ENCODE data around the gene SH3D19. TPM values are rescaled to one million over a fixed set of nuclear protein-coding genes. Genes with fewer than 3 reads are reported as not detected.
A peak's percentile ranks its signal among the peaks of the same experiment; 100 is the strongest.

The SH3D19 gene
- total RNA-seq, 4 donors from 2014 or later = 117 to 200 (median 168) TPM

GRCh38 chr4:151226004-151226932 lies 99.1 kb downstream of the SH3D19 start:
- peak; percentile 54 for ATAC-seq
- Histone ChIP-seq H3K4me3 (peak overlapping the region; percentile 45 to 47), H3K27ac (peak overlapping the region; percentile 61 to 79 (median 72)), H3K4me1 (peaks cover 7 to 55% (median 7%) of the 10 kb centered on the region in 3 donors), H3K36me3 (peaks cover 0 to under 1% of the 10 kb centered on the region in 2 donors), H3K27me3 (no peaks in the 10 kb centered on the region), H3K9me3 (no peaks in the 10 kb centered on the region)
- no peak for TF ChIP-seq CTCF (IDR thresholded peaks at IDR 0.05)
- TF ChIP-seq EP300 (IDR thresholded peaks at IDR 0.05) = no peak
- TF ChIP-seq POLR2A (IDR thresholded peaks at IDR 0.05) = no peak
- TF ChIP-seq POLR2AphosphoS5 (IDR thresholded peaks at IDR 0.05) = peak; percentile 74
- 15 to 19% methylated on average over 9 to 10 of the region's 10 CpGs for WGBS, 2 donors (ENCODE audit: low coverage in 1 of 2)

GRCh38 chr4:151223465-151223864 lies 101.9 kb downstream of the SH3D19 start:
- peaks cover 7 to 60% (median 7%) of the 10 kb centered on the region in 3 donors for H3K4me1 ChIP-seq
- TF ChIP-seq CTCF (IDR thresholded peaks at IDR 0.05) = no peak
- TF ChIP-seq POLR2AphosphoS5 (IDR thresholded peaks at IDR 0.05) = no peak
- TF ChIP-seq POLR2A (IDR thresholded peaks at IDR 0.05) = no peak
- TF ChIP-seq EP300 (IDR thresholded peaks at IDR 0.05) = no peak
- no peaks in the 10 kb centered on the region for H3K27me3 ChIP-seq
- H3K27ac ChIP-seq = no peak overlapping the region
- no peak overlapping the region for H3K4me3 ChIP-seq
- ATAC-seq = no peak
- 67 to 71% methylated on average over 4 of the region's 4 CpGs for WGBS, 2 donors (ENCODE audit: low coverage in 1 of 2)
- peaks cover 0 to 4% of the 10 kb centered on the region in 2 donors for H3K36me3 ChIP-seq
- H3K9me3 ChIP-seq = no peaks in the 10 kb centered on the region

DNA sequence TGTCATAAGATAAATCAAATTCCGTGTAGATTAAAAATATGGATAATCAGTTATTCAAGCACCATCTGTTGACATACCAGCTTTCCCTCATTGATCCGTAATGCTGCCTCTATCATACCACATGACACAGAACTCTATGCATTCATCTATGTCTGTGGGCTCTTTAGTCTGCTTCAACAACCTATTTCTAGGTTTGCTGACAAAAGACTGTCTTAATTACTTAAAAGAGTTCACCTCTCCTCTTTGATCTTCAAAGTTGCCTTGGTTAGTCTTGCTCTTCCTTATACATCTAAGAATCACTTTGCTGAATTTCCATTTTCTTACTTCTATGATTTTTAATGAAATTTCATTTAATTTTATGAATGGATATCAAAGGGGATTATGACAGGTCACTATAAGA lies 105.5 kb downstream of the SH3D19 start:
- TF ChIP-seq POLR2AphosphoS5 (IDR thresholded peaks at IDR 0.05) (no peak), POLR2A (IDR thresholded peaks at IDR 0.05) (no peak), CTCF (IDR thresholded peaks at IDR 0.05) (no peak), EP300 (IDR thresholded peaks at IDR 0.05) (no peak)
- no peak overlapping the region for H3K4me3 ChIP-seq
- peaks cover 0 to 4% of the 10 kb centered on the region in 2 donors for H3K36me3 ChIP-seq
- no peak overlapping the region for H3K27ac ChIP-seq
- peaks cover 0 to 58% (median 4%) of the 10 kb centered on the region in 3 donors for H3K4me1 ChIP-seq
- ATAC-seq = no peak
- no peaks in the 10 kb centered on the region for H3K9me3 ChIP-seq
- WGBS, 2 donors (ENCODE audit: low coverage in 1 of 2) = 77 to 91% methylated on average over 2 of the region's 2 CpGs
- H3K27me3 ChIP-seq = no peaks in the 10 kb centered on the region

GRCh38 chr4:151219091-151219490 lies 106.3 kb downstream of the SH3D19 start:
- H3K36me3 ChIP-seq = peaks cover 0 to 4% of the 10 kb centered on the region in 2 donors
- H3K27me3 ChIP-seq = no peaks in the 10 kb centered on the region
- peaks cover 0 to 58% (median 4%) of the 10 kb centered on the region in 3 donors for H3K4me1 ChIP-seq
- ATAC-seq = no peak
- WGBS, 2 donors (ENCODE audit: low coverage in 1 of 2) = 92 to 93% methylated on average over 4 of the region's 4 CpGs
- H3K4me3 ChIP-seq = no peak overlapping the region
- no peak for TF ChIP-seq POLR2A (IDR thresholded peaks at IDR 0.05)
- no peak for TF ChIP-seq POLR2AphosphoS5 (IDR thresholded peaks at IDR 0.05)
- TF ChIP-seq CTCF (IDR thresholded peaks at IDR 0.05) = no peak
- TF ChIP-seq EP300 (IDR thresholded peaks at IDR 0.05) = no peak
- H3K9me3 ChIP-seq = no peaks in the 10 kb centered on the region
- H3K27ac ChIP-seq = no peak overlapping the region

Measured in gastroesophageal sphincter (tissue), 4 donors.